ENCODE results near the gene ZNRF4. TPM values are rescaled to one million over a fixed set of nuclear protein-coding genes. Genes with fewer than 3 reads are reported as not detected.

ZNRF4 gene
- total RNA-seq, 2 donors from 2014 or later = not detected

GRCh38 chr19:5444431-5444830 is 10.8 kb upstream of the ZNRF4 start:
- H3K4me1 ChIP-seq = no peaks in the 10 kb centered on the region
- H3K36me3 ChIP-seq = no peaks in the 10 kb centered on the region
- no peak overlapping the region for H3K9ac ChIP-seq (ENCODE audit: low read depth in 2 of 2, low read length in 2 of 2)
- intact Hi-C loops (cut with DNase I) = no loop called here
- no peak overlapping the region for H3K27ac ChIP-seq
- DNase-seq = no peak
- H3K9me3 ChIP-seq = no peaks in the 10 kb centered on the region
- TF ChIP-seq CTCF (IDR thresholded peaks at IDR 0.05) = no peak
- H3K27me3 ChIP-seq = no peaks in the 10 kb centered on the region
- H3K4me3 ChIP-seq = no peak overlapping the region

- H3K27me3 ChIP-seq = no peaks in the 10 kb centered on the region
- no peak for TF ChIP-seq CTCF (IDR thresholded peaks at IDR 0.05)
- H3K27ac ChIP-seq = no peak overlapping the region
- H3K4me1 ChIP-seq = no peaks in the 10 kb centered on the region
- H3K36me3 ChIP-seq = no peaks in the 10 kb centered on the region
- H3K9me3 ChIP-seq = no peaks in the 10 kb centered on the region
- H3K4me3 ChIP-seq = no peak overlapping the region
- no peak overlapping the region for H3K9ac ChIP-seq (ENCODE audit: low read depth in 2 of 2, low read length in 2 of 2)
- intact Hi-C loops (cut with DNase I) = no loop called here
- no peak for DNase-seq
These were observed 10.1 kb upstream of the ZNRF4 start for GRCh38 chr19:5445071-5445470.

- no peaks in the 10 kb centered on the region for H3K36me3 ChIP-seq
- no peak for TF ChIP-seq CTCF (IDR thresholded peaks at IDR 0.05)
- no peak overlapping the region for H3K9ac ChIP-seq (ENCODE audit: low read depth in 2 of 2, low read length in 2 of 2)
- no peaks in the 10 kb centered on the region for H3K9me3 ChIP-seq
- no peaks in the 10 kb centered on the region for H3K27me3 ChIP-seq
- H3K4me1 ChIP-seq = no peaks in the 10 kb centered on the region
- intact Hi-C loops (cut with DNase I) = no loop called here
- H3K27ac ChIP-seq = no peak overlapping the region
- no peak overlapping the region for H3K4me3 ChIP-seq
- no peak for DNase-seq
These were observed 9.6 kb upstream of the ZNRF4 start for GRCh38 chr19:5445561-5446055.

DNA sequence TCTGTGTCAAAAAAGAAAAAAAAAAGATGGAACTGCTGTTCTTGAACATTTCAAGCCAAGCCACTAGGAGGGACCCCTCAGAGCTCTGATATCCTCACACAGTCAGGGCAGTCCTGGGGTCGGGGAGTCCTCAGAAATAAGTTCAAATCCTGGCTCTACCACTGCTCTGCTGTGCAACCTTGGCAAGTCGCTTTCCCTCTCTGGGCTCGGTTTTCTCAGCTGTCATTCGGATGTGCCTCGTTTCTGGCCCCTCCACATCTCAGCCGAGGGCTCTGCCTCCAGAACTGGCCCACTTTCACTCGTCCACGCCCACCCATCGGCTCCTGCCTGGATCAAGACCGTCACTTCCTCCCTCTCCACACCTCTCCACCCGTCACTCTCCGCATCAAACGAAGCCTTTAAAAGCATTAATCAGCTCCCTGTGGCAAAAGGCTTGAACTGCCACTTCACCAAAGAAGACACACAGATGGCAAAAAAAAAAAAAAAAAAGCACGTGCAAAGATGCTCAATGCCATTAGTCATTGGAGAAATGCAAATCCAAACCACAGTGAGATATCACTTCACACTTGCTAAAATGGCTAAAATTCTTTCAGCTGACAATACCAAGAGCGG is 7.4 kb upstream of the ZNRF4 start:
- Histone ChIP-seq H3K27me3 (no peaks in the 10 kb centered on the region), H3K9me3 (no peaks in the 10 kb centered on the region), H3K36me3 (no peaks in the 10 kb centered on the region), H3K4me3 (no peak overlapping the region), H3K4me1 (no peaks in the 10 kb centered on the region), H3K9ac (ENCODE audit: low read depth in 2 of 2, low read length in 2 of 2) (no peak overlapping the region), H3K27ac (no peak overlapping the region)
- intact Hi-C loops (cut with DNase I) = no loop called here
- no peak for DNase-seq
- no peak for TF ChIP-seq CTCF (IDR thresholded peaks at IDR 0.05)

DNA sequence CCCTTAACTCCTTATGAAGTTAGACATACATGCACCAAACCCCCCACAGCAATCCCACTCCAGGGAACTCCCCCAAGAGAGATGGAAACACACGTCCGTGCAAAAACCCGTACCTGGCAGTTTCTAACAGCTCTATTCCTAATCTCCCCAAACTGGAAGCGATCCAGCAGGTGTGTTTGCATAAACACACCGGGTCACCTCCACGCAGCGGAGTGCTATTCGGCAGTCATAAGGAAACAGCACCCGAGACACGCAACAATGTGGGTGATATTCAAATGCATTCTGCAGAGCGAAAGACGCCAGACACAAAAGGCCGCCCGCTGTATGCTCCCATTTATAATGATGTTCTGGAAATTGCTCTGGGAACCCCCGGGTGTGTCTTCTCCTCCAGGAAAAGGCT is 6.8 kb upstream of the ZNRF4 start:
- intact Hi-C loops (cut with DNase I) = no loop called here
- TF ChIP-seq CTCF (IDR thresholded peaks at IDR 0.05) = no peak
- H3K27me3 ChIP-seq = no peaks in the 10 kb centered on the region
- no peak overlapping the region for H3K27ac ChIP-seq
- no peak overlapping the region for H3K4me3 ChIP-seq
- H3K36me3 ChIP-seq = no peaks in the 10 kb centered on the region
- no peaks in the 10 kb centered on the region for H3K9me3 ChIP-seq
- H3K9ac ChIP-seq (ENCODE audit: low read depth in 2 of 2, low read length in 2 of 2) = no peak overlapping the region
- H3K4me1 ChIP-seq = no peaks in the 10 kb centered on the region
- no peak for DNase-seq

Measured in colonic mucosa (tissue), 4 donors.